ENCODE data around the gene CRYL1.

DNA sequence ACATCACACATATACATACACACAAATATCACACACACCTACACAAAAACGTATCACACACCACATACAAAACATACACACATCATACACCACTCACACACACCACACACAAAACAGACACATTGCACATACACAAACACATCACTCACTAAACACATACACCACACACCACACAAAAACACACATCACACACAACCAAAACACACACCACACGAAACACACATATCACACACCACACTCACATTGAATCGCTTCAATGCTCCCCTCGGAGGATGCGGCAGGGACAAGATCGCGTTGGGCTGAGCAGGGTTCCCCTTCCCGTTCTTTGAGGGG is 131.5 kb downstream of the CRYL1 start:
- TF ChIP-seq, protein P1, sequence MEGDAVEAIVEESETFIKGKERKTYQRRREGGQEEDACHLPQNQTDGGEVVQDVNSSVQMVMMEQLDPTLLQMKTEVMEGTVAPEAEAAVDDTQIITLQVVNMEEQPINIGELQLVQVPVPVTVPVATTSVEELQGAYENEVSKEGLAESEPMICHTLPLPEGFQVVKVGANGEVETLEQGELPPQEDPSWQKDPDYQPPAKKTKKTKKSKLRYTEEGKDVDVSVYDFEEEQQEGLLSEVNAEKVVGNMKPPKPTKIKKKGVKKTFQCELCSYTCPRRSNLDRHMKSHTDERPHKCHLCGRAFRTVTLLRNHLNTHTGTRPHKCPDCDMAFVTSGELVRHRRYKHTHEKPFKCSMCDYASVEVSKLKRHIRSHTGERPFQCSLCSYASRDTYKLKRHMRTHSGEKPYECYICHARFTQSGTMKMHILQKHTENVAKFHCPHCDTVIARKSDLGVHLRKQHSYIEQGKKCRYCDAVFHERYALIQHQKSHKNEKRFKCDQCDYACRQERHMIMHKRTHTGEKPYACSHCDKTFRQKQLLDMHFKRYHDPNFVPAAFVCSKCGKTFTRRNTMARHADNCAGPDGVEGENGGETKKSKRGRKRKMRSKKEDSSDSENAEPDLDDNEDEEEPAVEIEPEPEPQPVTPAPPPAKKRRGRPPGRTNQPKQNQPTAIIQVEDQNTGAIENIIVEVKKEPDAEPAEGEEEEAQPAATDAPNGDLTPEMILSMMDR (IDR thresholded peaks at IDR 0.05) = no peak
- no peak for TF ChIP-seq POLR2A (IDR thresholded peaks at IDR 0.05)
